HG03025 (cell line): ENCODE results near the gene SH3BP1.
"Not testable (repeated sequence)": the region's sequence is repeated elsewhere in the genome, so short reads cannot be mapped to it uniquely, and the experiment has no call there.

ENCODE experiments used
- ATAC-seq: cut with Tn5 transposase; IDR thresholded peaks from one replicate; pipeline ENCODE4 v1.9.1; 2021; ENCODE audit warnings: mild to moderate bottlenecking, moderate library complexity; ENCODE audit not compliant: unreplicated experiment, low FRiP score

The SH3BP1 gene

GRCh38 chr22:37656583-37656982, 17.1 kb downstream of the SH3BP1 start:
- ATAC-seq: not testable (repeated sequence)

GRCh38 chr22:37657590-37658132, 18.2 kb downstream of the SH3BP1 start:
- ATAC-seq: no peak

- ATAC-seq: peak; percentile 66
These were observed 18.9 kb downstream of the SH3BP1 start, which contains the start of gene PDXP for GRCh38 chr22:37658133-37659065. Gene PDXP (plus strand): TSS chr22:37658723. CDS start chr22:37658783, 60 bp downstream.

GRCh38 chr22:37659066-37659896, 19.8 kb downstream of the SH3BP1 start:
- ATAC-seq: peak; percentile 23

GRCh38 chr22:37659897-37660708, 20.6 kb downstream of the SH3BP1 start:
- no peak for ATAC-seq

- no peak for ATAC-seq
These were observed 21.2 kb downstream of the SH3BP1 start for GRCh38 chr22:37660709-37661045.

GRCh38 chr22:37661160-37661924, 21.9 kb downstream of the SH3BP1 start:
- ATAC-seq: no peak

- ATAC-seq: no peak
These were observed 22.6 kb downstream of the SH3BP1 start for GRCh38 chr22:37662039-37662438.

- ATAC-seq: no peak
These were observed 24.2 kb downstream of the SH3BP1 start for GRCh38 chr22:37663521-37664140.

- no peak for ATAC-seq
These were observed 25.0 kb downstream of the SH3BP1 start for GRCh38 chr22:37664249-37665101.

- ATAC-seq: no peak
These were observed 26.0 kb downstream of the SH3BP1 start for GRCh38 chr22:37665487-37665886.

- ATAC-seq: no peak
These were observed 30.1 kb downstream of the SH3BP1 start for GRCh38 chr22:37669586-37669985.

- ATAC-seq: no peak
These were observed 32.9 kb downstream of the SH3BP1 start for GRCh38 chr22:37672206-37672919.

- ATAC-seq: no peak
These were observed 33.5 kb downstream of the SH3BP1 start for GRCh38 chr22:37672920-37673455.

GRCh38 chr22:37674248-37674647, 34.8 kb downstream of the SH3BP1 start:
- ATAC-seq: no peak

GRCh38 chr22:37674951-37675929, 35.8 kb downstream of the SH3BP1 start, which contains the start of gene LGALS1:
Gene LGALS1 (plus strand): TSS chr22:37675636. CDS start chr22:37675703, 67 bp downstream.
- ATAC-seq: no peak
